ENCODE results near the gene MFSD6.

The MFSD6 gene

GRCh38 chr2:190435031-190435670 is 27.0 kb downstream of the MFSD6 start:
- DNase-seq = no peak

GRCh38 chr2:190436557-190436956 is 28.4 kb downstream of the MFSD6 start:
- DNase-seq = no peak

GRCh38 chr2:190440113-190440512 is 32.0 kb downstream of the MFSD6 start:
- no peak for DNase-seq

- no peak for DNase-seq
Measured at GRCh38 chr2:190441564-190441963, 33.4 kb downstream of the MFSD6 start.

GRCh38 chr2:190443055-190443454 is 34.9 kb downstream of the MFSD6 start:
- DNase-seq = no peak

- peak in 1 of 56 donors; percentile 17 for DNase-seq
Measured at GRCh38 chr2:190443778-190444481, 35.8 kb downstream of the MFSD6 start.

- DNase-seq = no peak
Measured at GRCh38 chr2:190444976-190445375, 36.8 kb downstream of the MFSD6 start.

- DNase-seq = no peak
Measured at GRCh38 chr2:190446193-190446592, 38.0 kb downstream of the MFSD6 start.

GRCh38 chr2:190446750-190447516 is 38.8 kb downstream of the MFSD6 start:
- no peak for DNase-seq

GRCh38 chr2:190447766-190448165 is 39.6 kb downstream of the MFSD6 start:
- no peak for DNase-seq

GRCh38 chr2:190449925-190450324 is 41.8 kb downstream of the MFSD6 start:
- DNase-seq = no peak

- DNase-seq = no peak
Measured at GRCh38 chr2:190450363-190450762, 42.2 kb downstream of the MFSD6 start.

- no peak for DNase-seq
Measured at GRCh38 chr2:190451561-190452176, 43.5 kb downstream of the MFSD6 start.

- DNase-seq = no peak
Measured at GRCh38 chr2:190452433-190452832, 44.3 kb downstream of the MFSD6 start.

- no peak for DNase-seq
Measured at GRCh38 chr2:190454795-190455194, 46.6 kb downstream of the MFSD6 start.

- no peak for DNase-seq
Measured at GRCh38 chr2:190455358-190456095, 47.4 kb downstream of the MFSD6 start.

- DNase-seq = no peak
Measured at GRCh38 chr2:190456833-190457232, 48.7 kb downstream of the MFSD6 start.

- no peak for DNase-seq
Measured at GRCh38 chr2:190457256-190457655, 49.1 kb downstream of the MFSD6 start.

- DNase-seq = no peak
Measured at GRCh38 chr2:190458352-190459107, 50.4 kb downstream of the MFSD6 start.

- no peak for DNase-seq
Measured at GRCh38 chr2:190459881-190460280, 51.7 kb downstream of the MFSD6 start.

GRCh38 chr2:190460487-190460886 is 52.3 kb downstream of the MFSD6 start:
- DNase-seq = no peak
